GM19468 (cell line): ENCODE results near the gene MLLT3.

Experiments used
- ATAC-seq: cut with Tn5 transposase; IDR thresholded peaks from one replicate; pipeline ENCODE4 v1.9.1; 2021; ENCODE audit warnings: mild to moderate bottlenecking, moderate library complexity, moderate number of reproducible peaks; ENCODE audit not compliant: unreplicated experiment; ENCODE audit errors: extremely low read depth

The MLLT3 gene

DNA sequence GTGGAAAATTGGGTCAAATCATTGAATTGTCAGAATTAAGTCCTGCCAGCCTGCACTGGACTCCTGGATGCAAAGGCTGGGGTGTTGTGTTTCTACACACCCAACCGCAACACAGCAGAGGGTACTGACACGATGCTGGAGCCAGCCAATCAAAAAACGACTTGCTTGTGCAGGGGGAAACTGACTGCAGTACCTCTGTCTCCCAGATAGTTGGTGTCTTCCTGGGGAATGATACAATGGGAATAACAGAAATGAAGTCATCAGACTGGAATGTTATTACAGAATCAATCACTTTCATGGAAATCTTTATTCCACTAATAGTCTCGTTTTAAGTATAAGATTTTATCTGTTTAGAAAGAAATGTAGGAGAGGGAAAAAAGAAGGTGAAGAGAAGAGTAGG is 330.3 kb downstream of the MLLT3 start:
- ATAC-seq: no peak
